GM23338 (cell line): ENCODE results near the gene ATP23. TPM values are rescaled to one million over a fixed set of nuclear protein-coding genes. Genes with fewer than 3 reads are reported as not detected.

Source experiments
- ATAC-seq: fragments of 200-7000 bp; cut with Tn5 transposase; 3 replicates; pipeline ENCODE4 v1.9.1; 2020
- DNase-seq: peaks from one replicate; pipeline ENCODE4 v3.0.0-alpha.2; 2015; ENCODE audit warnings: low spot score
- H2AFZ ChIP-seq: fragments of 200-600 bp; sonication (generic); 2 replicates; pipeline ENCODE4 v1.8.0; 2016; ENCODE audit warnings: antibody characterized with exemption, mild to moderate bottlenecking, moderate library complexity
- H3F3A ChIP-seq: fragments of 200-600 bp; sonication (generic); replicated peaks from 2 replicates; pipeline ENCODE4 v1.8.0; 2017; ENCODE audit warnings: antibody characterized with exemption, mixed run types, low read depth
- H3K27ac ChIP-seq: fragments of 200-600 bp; sonication (generic); 2 replicates; pipeline ENCODE4 v1.6.1; 2016; ENCODE audit warnings: low read depth
- H3K27me3 ChIP-seq: fragments of 200-600 bp; sonication (generic); 2 replicates; pipeline ENCODE4 v1.8.0; 2016; ENCODE audit warnings: mild to moderate bottlenecking, mixed run types, moderate library complexity; ENCODE audit not compliant: insufficient read depth
- H3K36me3 ChIP-seq: fragments of 200-600 bp; sonication (generic); 2 replicates; pipeline ENCODE4 v1.8.0; 2016; ENCODE audit warnings: mild to moderate bottlenecking; ENCODE audit not compliant: insufficient read depth
- H3K4me1 ChIP-seq: fragments of 200-600 bp; sonication (generic); 2 replicates; pipeline ENCODE4 v1.8.0; 2016; ENCODE audit warnings: mild to moderate bottlenecking, moderate library complexity; ENCODE audit not compliant: insufficient read depth
- H3K4me2 ChIP-seq: fragments of 200-600 bp; sonication (generic); 2 replicates; pipeline ENCODE4 v1.7.1; 2017; ENCODE audit warnings: mixed run types
- H3K4me3 ChIP-seq: fragments of 200-600 bp; sonication (generic); 2 replicates; pipeline ENCODE4 v1.6.1; 2016; ENCODE audit warnings: mixed run types
- H3K79me2 ChIP-seq: fragments of 200-600 bp; sonication (generic); replicated peaks from 2 replicates; pipeline ENCODE4 v1.8.0; 2017; ENCODE audit warnings: mild to moderate bottlenecking; ENCODE audit not compliant: insufficient read depth
- H3K9me2 ChIP-seq: fragments of 200-600 bp; sonication (generic); 2 replicates; pipeline ENCODE4 v1.8.0; 2017; ENCODE audit not compliant: insufficient read depth
- H4K20me1 ChIP-seq: fragments of 200-600 bp; sonication (generic); replicated peaks from 2 replicates; pipeline ENCODE4 v1.8.0; 2017; ENCODE audit warnings: mild to moderate bottlenecking; ENCODE audit not compliant: insufficient read depth
- H3K27ac Mint-ChIP-seq: 2 replicates; pipeline ENCODE4 v1.8.0; 2020; ENCODE audit warnings: inconsistent platforms, mild to moderate bottlenecking, moderate library complexity, mixed read lengths
- H3K27me3 Mint-ChIP-seq: 3 replicates; pipeline ENCODE4 v1.8.0; 2022; ENCODE audit warnings: low read depth, mild to moderate bottlenecking, moderate library complexity, mixed read lengths, inconsistent platforms; ENCODE audit not compliant: insufficient read depth, poor library complexity
- H3K36me3 Mint-ChIP-seq: 3 replicates; pipeline ENCODE4 v1.8.0; 2021; ENCODE audit warnings: low read depth, mild to moderate bottlenecking, inconsistent platforms, moderate library complexity, mixed read lengths
- H3K4me1 Mint-ChIP-seq: 3 replicates; pipeline ENCODE4 v1.8.0; 2020; ENCODE audit warnings: mild to moderate bottlenecking, inconsistent platforms, mixed read lengths
- H3K4me3 Mint-ChIP-seq: 3 replicates; pipeline ENCODE4 v1.8.0; 2021; ENCODE audit warnings: moderate library complexity, mild to moderate bottlenecking, inconsistent platforms, mixed read lengths
- H3K9me3 Mint-ChIP-seq: 3 replicates; pipeline ENCODE4 v1.8.0; 2020; ENCODE audit warnings: moderate library complexity, mild to moderate bottlenecking, inconsistent platforms, mixed read lengths
- CREB1 ChIP-seq: fragments of 250-450 bp; sonication (Bioruptor Pico); IDR thresholded peaks from 2 replicates; pipeline ENCODE4 v1.5.0; 2020; ENCODE audit warnings: low read depth, mild to moderate bottlenecking, moderate library complexity
- EZH2 ChIP-seq: fragments of 200-600 bp; sonication (generic); IDR thresholded peaks from one replicate; pipeline ENCODE4 v1.8.0; 2017; ENCODE audit warnings: antibody characterized with exemption, mild to moderate bottlenecking, low read depth; ENCODE audit not compliant: unreplicated experiment
- EZH2phosphoT487 ChIP-seq: fragments of 200-600 bp; sonication (generic); IDR thresholded peaks from one replicate; pipeline ENCODE4 v1.8.1; 2018; ENCODE audit warnings: antibody characterized with exemption; ENCODE audit not compliant: unreplicated experiment
- JUNB ChIP-seq: IDR thresholded peaks from one replicate; pipeline ENCODE4 v1.6.1; 2016; ENCODE audit warnings: antibody characterized with exemption; ENCODE audit not compliant: unreplicated experiment
- NANOG ChIP-seq: IDR thresholded peaks from 2 replicates; pipeline ENCODE4 v1.6.1; 2016; ENCODE audit warnings: antibody characterized with exemption, borderline replicate concordance
- POLR2AphosphoS5 ChIP-seq: IDR thresholded peaks from 2 replicates; pipeline ENCODE4 v1.6.1; 2016; ENCODE audit warnings: antibody characterized with exemption, low read depth
- ZNF114 ChIP-seq: fragments of 250-450 bp; sonication (Bioruptor Pico); IDR thresholded peaks from 2 replicates; pipeline ENCODE4 v1.5.0; 2020; ENCODE audit warnings: mild to moderate bottlenecking, moderate library complexity
- ZNF331 ChIP-seq: fragments of 250-450 bp; sonication (Bioruptor Pico); IDR thresholded peaks from 2 replicates; pipeline ENCODE4 v1.5.0; 2020; ENCODE audit warnings: low read depth, mild to moderate bottlenecking, moderate library complexity
- polyA plus RNA-seq: library from polyadenylated mRNA; unstranded; fragments of >200 nt; fragmentation: Nextera tagmentation; extraction: Ambion mirVana; gene quantifications from 2 replicates; pipeline ENCODE4 v1.2.1, GENCODE V29; 2016
- total RNA-seq: library from RNA; depleted of rRNA; stranded (reverse); fragments of >200 nt; shearing (Covaris generic); gene quantifications from 2 replicates; pipeline ENCODE4 v1.2.3, GENCODE V29; 2014
- TF ChIP-seq, protein P1 (sequence below): IDR thresholded peaks from one replicate; pipeline ENCODE4 v1.6.1; 2018; ENCODE audit warnings: antibody characterized with exemption; ENCODE audit not compliant: unreplicated experiment
- TF ChIP-seq, protein P2 (sequence below): IDR thresholded peaks from 2 replicates; pipeline ENCODE4 v1.6.1; 2016; ENCODE audit warnings: antibody characterized with exemption
- TF ChIP-seq, protein P3 (sequence below): fragments of 250-450 bp; sonication (Bioruptor Pico); IDR thresholded peaks from 2 replicates; pipeline ENCODE4 v1.5.0; 2020; ENCODE audit warnings: mild to moderate bottlenecking, moderate library complexity

Gene ATP23
- total and polyA plus RNA-seq, 2 experiments from 2014 or later = 14.7 to 21.0 TPM

DNA sequence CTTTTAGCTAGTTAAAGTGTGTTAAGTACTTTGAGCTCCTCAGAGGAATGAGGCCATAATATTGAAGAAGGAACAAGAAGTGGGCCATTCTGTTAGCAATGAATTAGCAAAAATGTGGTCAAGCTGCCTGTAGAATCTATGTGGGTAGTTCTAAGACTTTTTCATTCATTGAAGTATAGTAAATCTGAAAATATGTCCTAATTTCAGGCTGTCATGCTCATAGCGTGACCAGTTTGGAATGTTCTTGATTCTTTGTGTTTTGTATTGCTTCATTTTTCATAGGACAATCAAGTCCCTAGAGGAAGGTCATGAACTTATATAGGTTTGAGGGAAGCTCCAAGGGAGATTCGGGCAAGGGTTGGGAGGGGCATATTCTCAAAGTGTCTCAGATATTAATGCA lies 11.4 kb downstream of the ATP23 start:
- H3K36me3 Mint-ChIP-seq = peaks cover 12% of the 10 kb centered on the region
- Histone ChIP-seq H3K27me3 (no peaks in the 10 kb centered on the region), H3K9me2 (no peaks in the 10 kb centered on the region), H3K4me1 (no peaks in the 10 kb centered on the region), H2AFZ (no peak overlapping the region), H3K36me3 (no peaks in the 10 kb centered on the region), H3F3A (no peaks in the 10 kb centered on the region), H3K27ac (no peak overlapping the region), H3K4me2 (no peak overlapping the region), H3K79me2 (no peaks in the 10 kb centered on the region), H4K20me1 (no peaks in the 10 kb centered on the region), H3K4me3 (no peak overlapping the region)
- TF ChIP-seq POLR2AphosphoS5 (no peak), ZNF331 (no peak), ZNF114 (CRISPR knock-in tag) (no peak), EZH2phosphoT487 (no peak)
- TF ChIP-seq, protein P1, sequence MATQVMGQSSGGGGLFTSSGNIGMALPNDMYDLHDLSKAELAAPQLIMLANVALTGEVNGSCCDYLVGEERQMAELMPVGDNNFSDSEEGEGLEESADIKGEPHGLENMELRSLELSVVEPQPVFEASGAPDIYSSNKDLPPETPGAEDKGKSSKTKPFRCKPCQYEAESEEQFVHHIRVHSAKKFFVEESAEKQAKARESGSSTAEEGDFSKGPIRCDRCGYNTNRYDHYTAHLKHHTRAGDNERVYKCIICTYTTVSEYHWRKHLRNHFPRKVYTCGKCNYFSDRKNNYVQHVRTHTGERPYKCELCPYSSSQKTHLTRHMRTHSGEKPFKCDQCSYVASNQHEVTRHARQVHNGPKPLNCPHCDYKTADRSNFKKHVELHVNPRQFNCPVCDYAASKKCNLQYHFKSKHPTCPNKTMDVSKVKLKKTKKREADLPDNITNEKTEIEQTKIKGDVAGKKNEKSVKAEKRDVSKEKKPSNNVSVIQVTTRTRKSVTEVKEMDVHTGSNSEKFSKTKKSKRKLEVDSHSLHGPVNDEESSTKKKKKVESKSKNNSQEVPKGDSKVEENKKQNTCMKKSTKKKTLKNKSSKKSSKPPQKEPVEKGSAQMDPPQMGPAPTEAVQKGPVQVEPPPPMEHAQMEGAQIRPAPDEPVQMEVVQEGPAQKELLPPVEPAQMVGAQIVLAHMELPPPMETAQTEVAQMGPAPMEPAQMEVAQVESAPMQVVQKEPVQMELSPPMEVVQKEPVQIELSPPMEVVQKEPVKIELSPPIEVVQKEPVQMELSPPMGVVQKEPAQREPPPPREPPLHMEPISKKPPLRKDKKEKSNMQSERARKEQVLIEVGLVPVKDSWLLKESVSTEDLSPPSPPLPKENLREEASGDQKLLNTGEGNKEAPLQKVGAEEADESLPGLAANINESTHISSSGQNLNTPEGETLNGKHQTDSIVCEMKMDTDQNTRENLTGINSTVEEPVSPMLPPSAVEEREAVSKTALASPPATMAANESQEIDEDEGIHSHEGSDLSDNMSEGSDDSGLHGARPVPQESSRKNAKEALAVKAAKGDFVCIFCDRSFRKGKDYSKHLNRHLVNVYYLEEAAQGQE = no peak
- TF ChIP-seq, protein P2, sequence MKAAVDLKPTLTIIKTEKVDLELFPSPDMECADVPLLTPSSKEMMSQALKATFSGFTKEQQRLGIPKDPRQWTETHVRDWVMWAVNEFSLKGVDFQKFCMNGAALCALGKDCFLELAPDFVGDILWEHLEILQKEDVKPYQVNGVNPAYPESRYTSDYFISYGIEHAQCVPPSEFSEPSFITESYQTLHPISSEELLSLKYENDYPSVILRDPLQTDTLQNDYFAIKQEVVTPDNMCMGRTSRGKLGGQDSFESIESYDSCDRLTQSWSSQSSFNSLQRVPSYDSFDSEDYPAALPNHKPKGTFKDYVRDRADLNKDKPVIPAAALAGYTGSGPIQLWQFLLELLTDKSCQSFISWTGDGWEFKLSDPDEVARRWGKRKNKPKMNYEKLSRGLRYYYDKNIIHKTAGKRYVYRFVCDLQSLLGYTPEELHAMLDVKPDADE = no peak
- ATAC-seq (no peak), DNase-seq (no peak)
- no peak overlapping the region for H3K4me3 Mint-ChIP-seq
- no peak overlapping the region for H3K27ac Mint-ChIP-seq
- no peaks in the 10 kb centered on the region for H3K4me1 Mint-ChIP-seq
- H3K9me3 Mint-ChIP-seq = peaks cover 6% of the 10 kb centered on the region; the same call in 2 of the 3 replicates
- peaks cover 3% of the 10 kb centered on the region for H3K27me3 Mint-ChIP-seq

DNA sequence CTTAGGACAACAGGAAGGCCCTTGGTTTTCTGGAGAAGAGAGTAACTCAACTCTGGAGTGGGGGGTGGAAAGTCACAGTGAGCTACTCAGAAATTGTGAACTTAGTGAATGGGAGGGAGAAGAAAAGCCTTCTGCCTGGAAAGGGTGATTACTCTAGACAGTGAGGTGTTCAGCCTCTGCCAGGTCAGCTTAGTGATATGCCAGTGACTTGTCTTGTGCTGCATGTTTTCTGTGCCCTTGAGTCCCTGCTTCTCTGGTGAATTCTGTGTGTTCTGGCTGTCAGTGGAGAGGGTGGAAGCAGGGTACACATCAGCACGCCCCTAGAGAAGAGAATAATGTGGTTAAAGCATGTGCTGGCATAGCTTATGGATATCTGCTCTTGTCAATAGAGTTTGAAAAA lies 13.4 kb downstream of the ATP23 start:
- peaks cover 24% of the 10 kb centered on the region for H3K9me3 Mint-ChIP-seq
- H3K79me2 ChIP-seq = no peaks in the 10 kb centered on the region
- H3F3A ChIP-seq = no peaks in the 10 kb centered on the region
- H3K36me3 Mint-ChIP-seq = peaks cover 31% of the 10 kb centered on the region
- H3K27me3 ChIP-seq = no peaks in the 10 kb centered on the region
- no peak overlapping the region for H3K4me3 ChIP-seq
- no peak overlapping the region for H3K27ac Mint-ChIP-seq
- no peaks in the 10 kb centered on the region for H3K4me1 Mint-ChIP-seq
- H3K4me1 ChIP-seq = no peaks in the 10 kb centered on the region
- H3K27ac ChIP-seq = no peak overlapping the region
- no peaks in the 10 kb centered on the region for H3K36me3 ChIP-seq
- H2AFZ ChIP-seq = no peak overlapping the region
- no peak overlapping the region for H3K4me2 ChIP-seq
- no peak overlapping the region for H3K4me3 Mint-ChIP-seq
- H3K27me3 Mint-ChIP-seq = peaks cover 3% of the 10 kb centered on the region
- no peaks in the 10 kb centered on the region for H3K9me2 ChIP-seq
- no peaks in the 10 kb centered on the region for H4K20me1 ChIP-seq
- ATAC-seq (no peak), DNase-seq (no peak)
- TF ChIP-seq, protein P3, sequence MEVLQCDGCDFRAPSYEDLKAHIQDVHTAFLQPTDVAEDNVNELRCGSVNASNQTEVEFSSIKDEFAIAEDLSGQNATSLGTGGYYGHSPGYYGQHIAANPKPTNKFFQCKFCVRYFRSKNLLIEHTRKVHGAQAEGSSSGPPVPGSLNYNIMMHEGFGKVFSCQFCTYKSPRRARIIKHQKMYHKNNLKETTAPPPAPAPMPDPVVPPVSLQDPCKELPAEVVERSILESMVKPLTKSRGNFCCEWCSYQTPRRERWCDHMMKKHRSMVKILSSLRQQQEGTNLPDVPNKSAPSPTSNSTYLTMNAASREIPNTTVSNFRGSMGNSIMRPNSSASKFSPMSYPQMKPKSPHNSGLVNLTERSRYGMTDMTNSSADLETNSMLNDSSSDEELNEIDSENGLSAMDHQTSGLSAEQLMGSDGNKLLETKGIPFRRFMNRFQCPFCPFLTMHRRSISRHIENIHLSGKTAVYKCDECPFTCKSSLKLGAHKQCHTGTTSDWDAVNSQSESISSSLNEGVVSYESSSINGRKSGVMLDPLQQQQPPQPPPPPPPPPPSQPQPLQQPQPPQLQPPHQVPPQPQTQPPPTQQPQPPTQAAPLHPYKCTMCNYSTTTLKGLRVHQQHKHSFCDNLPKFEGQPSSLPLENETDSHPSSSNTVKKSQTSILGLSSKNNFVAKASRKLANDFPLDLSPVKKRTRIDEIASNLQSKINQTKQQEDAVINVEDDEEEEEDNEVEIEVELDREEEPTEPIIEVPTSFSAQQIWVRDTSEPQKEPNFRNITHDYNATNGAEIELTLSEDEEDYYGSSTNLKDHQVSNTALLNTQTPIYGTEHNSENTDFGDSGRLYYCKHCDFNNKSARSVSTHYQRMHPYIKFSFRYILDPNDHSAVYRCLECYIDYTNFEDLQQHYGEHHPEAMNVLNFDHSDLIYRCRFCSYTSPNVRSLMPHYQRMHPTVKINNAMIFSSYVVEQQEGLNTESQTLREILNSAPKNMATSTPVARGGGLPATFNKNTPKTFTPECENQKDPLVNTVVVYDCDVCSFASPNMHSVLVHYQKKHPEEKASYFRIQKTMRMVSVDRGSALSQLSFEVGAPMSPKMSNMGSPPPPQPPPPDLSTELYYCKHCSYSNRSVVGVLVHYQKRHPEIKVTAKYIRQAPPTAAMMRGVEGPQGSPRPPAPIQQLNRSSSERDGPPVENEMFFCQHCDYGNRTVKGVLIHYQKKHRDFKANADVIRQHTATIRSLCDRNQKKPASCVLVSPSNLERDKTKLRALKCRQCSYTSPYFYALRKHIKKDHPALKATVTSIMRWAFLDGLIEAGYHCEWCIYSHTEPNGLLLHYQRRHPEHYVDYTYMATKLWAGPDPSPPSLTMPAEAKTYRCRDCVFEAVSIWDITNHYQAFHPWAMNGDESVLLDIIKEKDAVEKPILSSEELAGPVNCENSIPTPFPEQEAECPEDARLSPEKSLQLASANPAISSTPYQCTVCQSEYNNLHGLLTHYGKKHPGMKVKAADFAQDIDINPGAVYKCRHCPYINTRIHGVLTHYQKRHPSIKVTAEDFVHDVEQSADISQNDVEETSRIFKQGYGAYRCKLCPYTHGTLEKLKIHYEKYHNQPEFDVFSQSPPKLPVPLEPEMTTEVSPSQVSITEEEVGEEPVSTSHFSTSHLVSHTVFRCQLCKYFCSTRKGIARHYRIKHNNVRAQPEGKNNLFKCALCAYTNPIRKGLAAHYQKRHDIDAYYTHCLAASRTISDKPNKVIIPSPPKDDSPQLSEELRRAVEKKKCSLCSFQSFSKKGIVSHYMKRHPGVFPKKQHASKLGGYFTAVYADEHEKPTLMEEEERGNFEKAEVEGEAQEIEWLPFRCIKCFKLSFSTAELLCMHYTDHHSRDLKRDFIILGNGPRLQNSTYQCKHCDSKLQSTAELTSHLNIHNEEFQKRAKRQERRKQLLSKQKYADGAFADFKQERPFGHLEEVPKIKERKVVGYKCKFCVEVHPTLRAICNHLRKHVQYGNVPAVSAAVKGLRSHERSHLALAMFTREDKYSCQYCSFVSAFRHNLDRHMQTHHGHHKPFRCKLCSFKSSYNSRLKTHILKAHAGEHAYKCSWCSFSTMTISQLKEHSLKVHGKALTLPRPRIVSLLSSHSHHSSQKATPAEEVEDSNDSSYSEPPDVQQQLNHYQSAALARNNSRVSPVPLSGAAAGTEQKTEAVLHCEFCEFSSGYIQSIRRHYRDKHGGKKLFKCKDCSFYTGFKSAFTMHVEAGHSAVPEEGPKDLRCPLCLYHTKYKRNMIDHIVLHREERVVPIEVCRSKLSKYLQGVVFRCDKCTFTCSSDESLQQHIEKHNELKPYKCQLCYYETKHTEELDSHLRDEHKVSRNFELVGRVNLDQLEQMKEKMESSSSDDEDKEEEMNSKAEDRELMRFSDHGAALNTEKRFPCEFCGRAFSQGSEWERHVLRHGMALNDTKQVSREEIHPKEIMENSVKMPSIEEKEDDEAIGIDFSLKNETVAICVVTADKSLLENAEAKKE (CRISPR knock-in tag) = no peak
- TF ChIP-seq ZNF331 (no peak), JUNB (no peak), CREB1 (CRISPR knock-in tag) (no peak), EZH2phosphoT487 (no peak), NANOG (no peak), ZNF114 (CRISPR knock-in tag) (no peak), EZH2 (no peak)
